ENCODE data around the gene BRIP1. TPM values are rescaled to one million over a fixed set of nuclear protein-coding genes. Genes with fewer than 3 reads are reported as not detected.

The BRIP1 gene
- total RNA-seq, 2 donors from 2014 or later = 0.14 TPM

GRCh38 chr17:61663310-61663709 is 200.0 kb downstream of the BRIP1 start:
- DNase-seq (ENCODE audit: low spot score) = no peak
- Histone ChIP-seq H3K27me3 (replicated peaks; ENCODE audit: insufficient read depth) (no peaks in the 10 kb centered on the region), H3K27ac (no peak overlapping the region), H3K4me3 (no peak overlapping the region), H3K9me3 (no peaks in the 10 kb centered on the region), H3K4me1 (ENCODE audit: control insufficient read depth in 1 of 2, low read depth in 2 of 2) (no peaks in the 10 kb centered on the region), H3K36me3 (no peaks in the 10 kb centered on the region)
- no peak for TF ChIP-seq CTCF (IDR thresholded peaks at IDR 0.05)
- ATAC-seq (ENCODE audit: insufficient number of reproducible peaks, low FRiP score, low read depth) = no peak

- Histone ChIP-seq H3K9me3 (no peaks in the 10 kb centered on the region), H3K4me3 (no peak overlapping the region), H3K36me3 (no peaks in the 10 kb centered on the region), H3K4me1 (ENCODE audit: control insufficient read depth in 1 of 2, low read depth in 2 of 2) (no peaks in the 10 kb centered on the region), H3K27me3 (replicated peaks; ENCODE audit: insufficient read depth) (no peaks in the 10 kb centered on the region), H3K27ac (no peak overlapping the region)
- ATAC-seq (ENCODE audit: insufficient number of reproducible peaks, low FRiP score, low read depth) = no peak
- TF ChIP-seq CTCF (IDR thresholded peaks at IDR 0.05) = no peak
- DNase-seq (ENCODE audit: low spot score) = no peak
Observed at GRCh38 chr17:61662741-61663140, 200.6 kb downstream of the BRIP1 start.

- H3K9me3 ChIP-seq = no peaks in the 10 kb centered on the region
- H3K4me1 ChIP-seq (ENCODE audit: control insufficient read depth in 1 of 2, low read depth in 2 of 2) = no peaks in the 10 kb centered on the region
- H3K36me3 ChIP-seq = no peaks in the 10 kb centered on the region
- no peak overlapping the region for H3K27ac ChIP-seq
- DNase-seq (ENCODE audit: low spot score) = no peak
- no peak for ATAC-seq (ENCODE audit: insufficient number of reproducible peaks, low FRiP score, low read depth)
- H3K4me3 ChIP-seq = no peak overlapping the region
- no peak for TF ChIP-seq CTCF (IDR thresholded peaks at IDR 0.05)
- H3K27me3 ChIP-seq (replicated peaks; ENCODE audit: insufficient read depth) = no peaks in the 10 kb centered on the region
Observed at GRCh38 chr17:61662186-61662585, 201.1 kb downstream of the BRIP1 start.

- Histone ChIP-seq H3K27ac (no peak overlapping the region), H3K4me3 (no peak overlapping the region), H3K4me1 (ENCODE audit: control insufficient read depth in 1 of 2, low read depth in 2 of 2) (no peaks in the 10 kb centered on the region), H3K9me3 (no peaks in the 10 kb centered on the region), H3K27me3 (replicated peaks; ENCODE audit: insufficient read depth) (no peaks in the 10 kb centered on the region), H3K36me3 (no peaks in the 10 kb centered on the region)
- DNase-seq (ENCODE audit: low spot score) = no peak
- no peak for ATAC-seq (ENCODE audit: insufficient number of reproducible peaks, low FRiP score, low read depth)
- TF ChIP-seq CTCF (IDR thresholded peaks at IDR 0.05) = no peak
Observed at GRCh38 chr17:61660746-61661485, 202.4 kb downstream of the BRIP1 start.

GRCh38 chr17:61659437-61659836 is 203.9 kb downstream of the BRIP1 start:
- ATAC-seq (ENCODE audit: insufficient number of reproducible peaks, low FRiP score, low read depth) (no peak), DNase-seq (ENCODE audit: low spot score) (no peak)
- H3K36me3 ChIP-seq = no peaks in the 10 kb centered on the region
- H3K9me3 ChIP-seq = no peaks in the 10 kb centered on the region
- H3K4me3 ChIP-seq = no peak overlapping the region
- H3K27ac ChIP-seq = no peak overlapping the region
- no peaks in the 10 kb centered on the region for H3K4me1 ChIP-seq (ENCODE audit: control insufficient read depth in 1 of 2, low read depth in 2 of 2)
- no peak for TF ChIP-seq CTCF (IDR thresholded peaks at IDR 0.05)
- no peaks in the 10 kb centered on the region for H3K27me3 ChIP-seq (replicated peaks; ENCODE audit: insufficient read depth)
